Activated CD8-positive, alpha-beta T cell treated with anti-CD3 and anti-CD28 coated beads for 36 hours (primary cell): ENCODE data around the gene SF1. TPM values are rescaled to one million over a fixed set of nuclear protein-coding genes. Genes with fewer than 3 reads are reported as not detected.

Experiments
- ATAC-seq: fragments of 200-7000 bp; cut with Tn5 transposase; one replicate; pipeline ENCODE4 v1.10.0; 2021; ENCODE audit warnings: mild to moderate bottlenecking, moderate library complexity
- CTCF ChIA-PET: fragments of 350-600 bp; sonication (Branson Sonifier 250); formaldehyde crosslinking; loops from one replicate; lab custom pipeline; 2021; ENCODE audit warnings: antibody characterized with exemption; lab: Charles Lee
- POLR2A ChIA-PET: fragments of 350-600 bp; sonication (Branson Sonifier 250); formaldehyde crosslinking; loops from one replicate; lab custom pipeline; 2021; ENCODE audit warnings: antibody characterized with exemption; lab: Charles Lee
- DNase-seq: peaks from one replicate; pipeline ENCODE4 v3.0.0-alpha.2; 2020
- H3K27ac Mint-ChIP-seq: one replicate; pipeline ENCODE4 v1.8.0; 2021; ENCODE audit warnings: mild to moderate bottlenecking, mixed read lengths
- H3K27me3 Mint-ChIP-seq: one replicate; pipeline ENCODE4 v1.8.0; 2021; ENCODE audit warnings: mixed read lengths
- H3K36me3 Mint-ChIP-seq: one replicate; pipeline ENCODE4 v1.8.0; 2021; ENCODE audit warnings: low read depth, mixed read lengths
- H3K4me1 Mint-ChIP-seq: one replicate; pipeline ENCODE4 v1.8.0; 2021; ENCODE audit warnings: low read depth, mixed read lengths
- H3K4me3 Mint-ChIP-seq: one replicate; pipeline ENCODE4 v1.8.0; 2021; ENCODE audit warnings: mild to moderate bottlenecking, moderate library complexity, mixed read lengths
- H3K9me3 Mint-ChIP-seq: one replicate; pipeline ENCODE4 v1.8.0; 2021; ENCODE audit warnings: mixed read lengths
- CTCF ChIP-seq: fragments of 200-600 bp; IDR thresholded peaks from one replicate; pipeline ENCODE4 v1.8.0; 2022; ENCODE audit warnings: antibody characterized with exemption, mild to moderate bottlenecking
- intact Hi-C: fragments of 100-400 bp; cut with micrococcal nuclease; formaldehyde crosslinking; loops from one replicate; pipeline ENCODE4 v1.10.0; 2022
- total RNA-seq, 2 experiments: library from RNA; stranded (reverse); gene quantifications; one replicate each; pipeline ENCODE4 v1.2.3, GENCODE V29; 2021

SF1 gene
- total RNA-seq, 2 experiments from 2014 or later = 325 to 342 TPM

GRCh38 chr11:64770120-64770519 is 8.2 kb downstream of the SF1 start:
- CTCF ChIA-PET = interaction anchor here (1.4 to 3.4 kb wide), 4 partner anchors 9 to 81 kb away, joined by 5 to 23 read pairs (median 6); partner anchors contain the start of gene RASGRP2
- Mint-ChIP-seq H3K27ac (peak overlapping the region; percentile 31), H3K4me3 (no peak overlapping the region), H3K36me3 (peaks cover 90% of the 10 kb centered on the region), H3K27me3 (no peaks in the 10 kb centered on the region), H3K4me1 (peaks cover 89% of the 10 kb centered on the region), H3K9me3 (no peaks in the 10 kb centered on the region)
- POLR2A ChIA-PET = interaction anchor here (0.6 to 24.1 kb wide), 5 partner anchors 8 to 1491 kb away, joined by 3 to 331 read pairs (median 9); partner anchors contain the start of genes PYGM, RASGRP2 and SF1
- intact Hi-C loops = no loop called here
- no peak for TF ChIP-seq CTCF
- no peak for ATAC-seq
- DNase-seq = no peak

- DNase-seq (no peak), ATAC-seq (no peak)
- peak overlapping the region; percentile 86 for H3K27ac Mint-ChIP-seq
- intact Hi-C loops = no loop called here
- ChIA-PET POLR2A (interaction anchor here (1.3 to 24.1 kb wide), 4 partner anchors 7 to 25 kb away, joined by 3 to 331 read pairs (median 158); partner anchors contain the start of genes PYGM, RASGRP2 and SF1), CTCF (interaction anchor here (2.0 to 2.6 kb wide), 2 partner anchors 25 to 81 kb away, joined by 5 to 18 read pairs; partner anchors contain the start of gene RASGRP2)
- no peaks in the 10 kb centered on the region for H3K9me3 Mint-ChIP-seq
- H3K4me1 Mint-ChIP-seq = peaks cover 89% of the 10 kb centered on the region
- H3K36me3 Mint-ChIP-seq = peaks cover 90% of the 10 kb centered on the region
- TF ChIP-seq CTCF = no peak
- H3K27me3 Mint-ChIP-seq = no peaks in the 10 kb centered on the region
- H3K4me3 Mint-ChIP-seq = no peak overlapping the region
Observed at GRCh38 chr11:64769283-64769682, 9.1 kb downstream of the SF1 start.

GRCh38 chr11:64768300-64768694 is 10.0 kb downstream of the SF1 start:
- ATAC-seq (no peak), DNase-seq (no peak)
- CTCF ChIA-PET = interaction anchor here (0.5 to 2.6 kb wide), 12 partner anchors 8 to 197 kb away, joined by 3 to 18 read pairs (median 4); partner anchors contain the start of genes PYGM and RASGRP2
- intact Hi-C loops = no loop called here
- H3K27me3 Mint-ChIP-seq = no peaks in the 10 kb centered on the region
- H3K27ac Mint-ChIP-seq = peak overlapping the region; percentile 86
- H3K36me3 Mint-ChIP-seq = peaks cover 91% of the 10 kb centered on the region
- no peak overlapping the region for H3K4me3 Mint-ChIP-seq
- no peaks in the 10 kb centered on the region for H3K9me3 Mint-ChIP-seq
- TF ChIP-seq CTCF = no peak
- peaks cover 91% of the 10 kb centered on the region for H3K4me1 Mint-ChIP-seq
- POLR2A ChIA-PET = interaction anchor here (0.6 to 24.1 kb wide), 6 partner anchors 5 to 85 kb away, joined by 3 to 331 read pairs (median 156); partner anchors contain the start of genes PYGM, RASGRP2 and SF1

- H3K27ac Mint-ChIP-seq = peak overlapping the region; percentile 86
- H3K36me3 Mint-ChIP-seq = peaks cover 89% of the 10 kb centered on the region
- H3K27me3 Mint-ChIP-seq = no peaks in the 10 kb centered on the region
- ChIA-PET CTCF (interaction anchor here (0.5 to 2.6 kb wide), 12 partner anchors 8 to 198 kb away, joined by 3 to 18 read pairs (median 4); partner anchors contain the start of genes PYGM and RASGRP2), POLR2A (interaction anchor here (0.6 to 24.1 kb wide), 6 partner anchors 5 to 86 kb away, joined by 3 to 331 read pairs (median 156); partner anchors contain the start of genes PYGM, RASGRP2 and SF1)
- H3K9me3 Mint-ChIP-seq = no peaks in the 10 kb centered on the region
- peaks cover 91% of the 10 kb centered on the region for H3K4me1 Mint-ChIP-seq
- intact Hi-C loops = no loop called here
- DNase-seq (peak; percentile 95), ATAC-seq (peak; percentile 48)
- no peak overlapping the region for H3K4me3 Mint-ChIP-seq
- TF ChIP-seq CTCF = peak; percentile 94
Observed at GRCh38 chr11:64767344-64768299, 10.7 kb downstream of the SF1 start.
